A549 (cell line): Measurements from ENCODE around the gene SOCS7.

Experiments used
- ELK1 ChIP-seq: fragments of 150-350 bp; IDR thresholded peaks from 2 replicates; pipeline ENCODE4 v1.6.1; 2014; ENCODE audit warnings: low read depth, mild to moderate bottlenecking, low read length
- ESRRA ChIP-seq: fragments of 150-350 bp; IDR thresholded peaks from 2 replicates; pipeline ENCODE4 v1.6.1; 2014; ENCODE audit warnings: mild to moderate bottlenecking, low read length, borderline replicate concordance
- REST ChIP-seq: fragments of 200-600 bp; sonication (generic); IDR thresholded peaks from 2 replicates; pipeline ENCODE4 v1.6.1; 2016; ENCODE audit warnings: antibody characterized with exemption, mild to moderate bottlenecking, moderate library complexity
- TF ChIP-seq, protein P1 (sequence below): IDR thresholded peaks from 2 replicates; pipeline ENCODE4 v1.6.1; 2012; ENCODE audit warnings: low read depth, borderline replicate concordance
- TF ChIP-seq, protein P2 (sequence below): fragments of >200 bp; sonication (Bioruptor Twin); formaldehyde crosslinking; IDR thresholded peaks from 3 replicates; pipeline ENCODE4 v1.5.1; 2016

- TF ChIP-seq REST (no peak), ESRRA (no peak), ELK1 (no peak)
- TF ChIP-seq, protein P1, sequence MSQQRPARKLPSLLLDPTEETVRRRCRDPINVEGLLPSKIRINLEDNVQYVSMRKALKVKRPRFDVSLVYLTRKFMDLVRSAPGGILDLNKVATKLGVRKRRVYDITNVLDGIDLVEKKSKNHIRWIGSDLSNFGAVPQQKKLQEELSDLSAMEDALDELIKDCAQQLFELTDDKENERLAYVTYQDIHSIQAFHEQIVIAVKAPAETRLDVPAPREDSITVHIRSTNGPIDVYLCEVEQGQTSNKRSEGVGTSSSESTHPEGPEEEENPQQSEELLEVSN = no peak
- TF ChIP-seq, protein P2, sequence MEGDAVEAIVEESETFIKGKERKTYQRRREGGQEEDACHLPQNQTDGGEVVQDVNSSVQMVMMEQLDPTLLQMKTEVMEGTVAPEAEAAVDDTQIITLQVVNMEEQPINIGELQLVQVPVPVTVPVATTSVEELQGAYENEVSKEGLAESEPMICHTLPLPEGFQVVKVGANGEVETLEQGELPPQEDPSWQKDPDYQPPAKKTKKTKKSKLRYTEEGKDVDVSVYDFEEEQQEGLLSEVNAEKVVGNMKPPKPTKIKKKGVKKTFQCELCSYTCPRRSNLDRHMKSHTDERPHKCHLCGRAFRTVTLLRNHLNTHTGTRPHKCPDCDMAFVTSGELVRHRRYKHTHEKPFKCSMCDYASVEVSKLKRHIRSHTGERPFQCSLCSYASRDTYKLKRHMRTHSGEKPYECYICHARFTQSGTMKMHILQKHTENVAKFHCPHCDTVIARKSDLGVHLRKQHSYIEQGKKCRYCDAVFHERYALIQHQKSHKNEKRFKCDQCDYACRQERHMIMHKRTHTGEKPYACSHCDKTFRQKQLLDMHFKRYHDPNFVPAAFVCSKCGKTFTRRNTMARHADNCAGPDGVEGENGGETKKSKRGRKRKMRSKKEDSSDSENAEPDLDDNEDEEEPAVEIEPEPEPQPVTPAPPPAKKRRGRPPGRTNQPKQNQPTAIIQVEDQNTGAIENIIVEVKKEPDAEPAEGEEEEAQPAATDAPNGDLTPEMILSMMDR = no peak
Measured at GRCh38 chr17:38447502-38448085, 96.0 kb downstream of the SOCS7 start.
